ENCODE results near the gene RBM47. TPM values are rescaled to one million over a fixed set of nuclear protein-coding genes. Genes with fewer than 3 reads are reported as not detected.
"Not testable (repeated sequence)": the region's sequence is repeated elsewhere in the genome, so short reads cannot be mapped to it uniquely, and the experiment has no call there.

RBM47 gene
- total RNA-seq, 2 donors from 2014 or later, result 0.22 to 0.48 TPM

DNA sequence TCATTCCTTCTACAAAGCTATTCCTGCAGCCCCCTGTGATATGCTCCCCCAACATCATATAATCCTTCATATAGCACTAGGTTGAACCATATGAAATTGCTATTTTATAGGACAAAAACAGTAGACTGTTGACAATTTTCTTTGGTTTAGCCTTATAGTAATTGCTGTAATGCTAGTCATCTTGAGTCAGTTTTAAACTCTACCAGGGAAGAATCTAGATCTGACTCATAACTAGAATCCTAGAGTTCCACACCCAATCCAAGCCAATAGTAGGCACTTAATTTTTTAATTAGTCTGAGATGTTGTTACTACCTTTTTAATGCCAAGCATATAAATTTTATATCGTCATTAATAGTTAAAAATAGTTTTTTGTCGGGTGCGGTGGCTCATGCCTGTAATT is 157.7 kb downstream of the RBM47 start:
- H3K27me3 Mint-ChIP-seq, result no peaks in the 10 kb centered on the region
- no peaks in the 10 kb centered on the region for H3K9me3 Mint-ChIP-seq
- ATAC-seq (replicated peaks), result peak; percentile 49
- no peak overlapping the region for H3K4me3 Mint-ChIP-seq
- no peaks in the 10 kb centered on the region for H3K36me3 Mint-ChIP-seq (ENCODE audit: low read depth)
- peak overlapping the region; percentile 2 for H3K27ac Mint-ChIP-seq
- no peaks in the 10 kb centered on the region for H3K4me1 Mint-ChIP-seq

DNA sequence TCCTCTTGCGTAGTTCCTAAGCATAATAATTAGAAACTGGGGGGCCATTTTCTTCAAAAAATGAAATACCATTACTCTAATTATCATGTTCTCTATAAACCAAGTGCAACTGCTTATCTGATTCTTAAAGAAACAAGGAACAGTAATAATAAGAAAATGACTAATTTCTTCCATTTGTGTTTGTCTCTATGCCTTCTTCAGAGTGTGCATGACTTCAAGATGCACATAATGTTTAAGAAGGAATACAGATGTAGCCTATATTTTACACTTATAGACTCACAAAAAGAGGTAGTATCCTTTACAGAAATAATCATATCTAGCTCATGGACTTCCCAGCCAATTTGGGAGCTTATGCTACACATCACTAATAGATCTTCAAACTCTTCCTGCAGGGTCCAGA is 162.9 kb downstream of the RBM47 start:
- peak; percentile 71 for ATAC-seq (replicated peaks)
- no peaks in the 10 kb centered on the region for H3K9me3 Mint-ChIP-seq
- H3K27ac Mint-ChIP-seq, result no peak overlapping the region
- H3K36me3 Mint-ChIP-seq (ENCODE audit: low read depth), result no peaks in the 10 kb centered on the region
- no peak overlapping the region for H3K4me3 Mint-ChIP-seq
- H3K4me1 Mint-ChIP-seq, result no peaks in the 10 kb centered on the region
- no peaks in the 10 kb centered on the region for H3K27me3 Mint-ChIP-seq

DNA sequence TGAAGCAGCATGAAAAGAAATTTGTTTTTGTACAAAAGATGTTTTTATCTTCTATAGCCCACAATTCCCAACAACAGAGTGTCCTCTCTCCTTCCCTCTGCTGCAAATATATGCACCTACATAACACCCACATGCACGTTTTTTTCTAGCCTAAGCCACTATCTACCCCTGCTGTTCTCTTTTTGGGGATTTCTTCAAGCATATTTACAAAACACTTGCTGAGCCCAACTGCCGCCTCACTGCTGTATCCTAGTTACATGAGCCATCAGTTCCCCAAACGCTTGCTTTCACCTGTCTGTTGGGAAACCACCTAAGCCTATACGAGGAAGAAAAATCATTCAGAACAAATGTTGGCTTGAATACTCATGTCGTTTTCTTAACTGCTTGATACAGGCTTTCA is 167.3 kb downstream of the RBM47 start:
- peak; percentile 72 for ATAC-seq (replicated peaks)
- Mint-ChIP-seq H3K27ac (no peak overlapping the region), H3K4me1 (no peaks in the 10 kb centered on the region), H3K9me3 (no peaks in the 10 kb centered on the region), H3K27me3 (no peaks in the 10 kb centered on the region), H3K4me3 (no peak overlapping the region), H3K36me3 (ENCODE audit: low read depth) (no peaks in the 10 kb centered on the region)

DNA sequence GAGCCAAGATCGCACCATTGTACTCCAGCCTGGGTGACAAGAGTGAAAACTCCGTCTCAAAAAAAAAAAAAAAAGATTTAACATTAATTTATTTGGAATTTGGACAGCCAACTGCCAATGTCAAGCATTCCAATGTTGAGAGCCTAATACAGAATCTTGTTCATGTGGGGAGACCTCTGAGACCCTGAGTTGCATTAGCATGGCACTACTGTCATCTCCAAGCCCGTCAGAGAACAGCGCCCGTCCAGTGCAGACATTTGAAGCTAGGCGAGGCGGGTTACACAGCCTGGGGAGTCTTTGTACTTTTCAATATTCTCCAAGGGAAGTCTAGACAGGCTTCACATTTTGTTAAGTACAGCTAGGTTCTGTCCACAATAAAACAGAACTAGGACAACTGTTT is 167.8 kb downstream of the RBM47 start:
- ATAC-seq (replicated peaks), result no peak
- H3K4me1 Mint-ChIP-seq, result no peaks in the 10 kb centered on the region
- no peaks in the 10 kb centered on the region for H3K36me3 Mint-ChIP-seq (ENCODE audit: low read depth)
- H3K27me3 Mint-ChIP-seq, result no peaks in the 10 kb centered on the region
- H3K9me3 Mint-ChIP-seq, result no peaks in the 10 kb centered on the region
- no peak overlapping the region for H3K27ac Mint-ChIP-seq
- H3K4me3 Mint-ChIP-seq, result no peak overlapping the region

DNA sequence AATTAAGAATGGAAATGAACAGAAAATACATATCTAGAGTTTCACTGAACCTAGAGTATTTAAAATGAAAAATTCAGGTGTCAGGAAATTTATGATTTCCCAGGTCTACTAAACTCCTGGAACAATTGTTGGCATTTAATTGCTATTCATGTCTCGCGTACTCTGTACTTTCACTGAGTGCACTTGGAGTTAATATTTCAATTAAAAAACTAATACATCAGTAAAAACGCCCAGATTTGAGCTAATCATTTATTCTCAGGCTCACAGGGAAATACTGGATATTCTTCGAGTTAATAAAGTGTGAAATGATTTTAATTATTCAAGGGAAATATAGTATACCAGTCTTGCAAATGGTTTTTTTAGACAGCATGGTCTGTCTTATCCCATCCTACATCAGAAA is 168.6 kb downstream of the RBM47 start:
- Mint-ChIP-seq H3K9me3 (no peaks in the 10 kb centered on the region), H3K27ac (no peak overlapping the region), H3K27me3 (no peaks in the 10 kb centered on the region), H3K4me3 (no peak overlapping the region), H3K36me3 (ENCODE audit: low read depth) (no peaks in the 10 kb centered on the region), H3K4me1 (no peaks in the 10 kb centered on the region)
- no peak for ATAC-seq (replicated peaks)

DNA sequence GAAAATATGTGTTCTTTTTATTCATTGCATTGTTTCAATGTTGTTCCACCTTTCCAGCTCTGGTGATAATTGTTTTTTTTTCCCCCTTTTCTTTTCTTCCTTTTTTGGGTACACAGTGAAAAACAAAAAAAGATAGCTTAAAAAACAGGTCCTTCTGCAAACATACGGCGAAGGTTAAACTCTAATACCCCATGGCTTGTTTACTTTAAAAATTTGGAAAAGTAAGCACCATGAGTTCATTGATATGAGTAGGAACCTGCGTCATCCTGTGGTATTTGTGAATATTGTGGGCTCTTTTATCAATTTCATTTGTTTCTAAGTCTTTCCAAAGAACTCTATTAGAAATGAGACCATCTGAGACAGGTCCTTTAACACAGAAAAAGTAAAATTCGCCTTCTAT is 171.0 kb downstream of the RBM47 start:
- H3K9me3 Mint-ChIP-seq, result no peaks in the 10 kb centered on the region
- no peak overlapping the region for H3K27ac Mint-ChIP-seq
- no peak for ATAC-seq (replicated peaks)
- H3K4me1 Mint-ChIP-seq, result no peaks in the 10 kb centered on the region
- H3K27me3 Mint-ChIP-seq, result no peaks in the 10 kb centered on the region
- H3K36me3 Mint-ChIP-seq (ENCODE audit: low read depth), result no peaks in the 10 kb centered on the region
- H3K4me3 Mint-ChIP-seq, result no peak overlapping the region

DNA sequence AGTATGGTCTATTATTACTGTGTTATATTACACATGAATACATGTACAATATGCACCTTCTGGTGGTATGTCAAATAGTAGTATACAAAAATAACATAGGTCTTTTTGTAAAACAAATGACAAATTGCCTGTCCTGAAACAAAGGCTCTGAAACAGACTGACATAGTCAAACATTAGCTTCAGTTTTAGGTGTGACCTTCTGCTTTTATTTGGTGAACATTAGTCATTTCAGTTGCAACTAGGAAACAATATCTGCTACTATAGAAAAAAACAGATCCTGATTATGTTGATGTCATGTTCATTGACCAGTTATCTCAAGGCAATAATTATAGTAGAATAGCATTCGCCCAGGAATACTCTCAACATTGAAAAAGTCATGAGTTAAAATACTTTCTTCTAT is 171.6 kb downstream of the RBM47 start:
- Mint-ChIP-seq H3K27me3 (no peaks in the 10 kb centered on the region), H3K36me3 (ENCODE audit: low read depth) (no peaks in the 10 kb centered on the region), H3K9me3 (no peaks in the 10 kb centered on the region), H3K4me3 (no peak overlapping the region), H3K4me1 (no peaks in the 10 kb centered on the region), H3K27ac (no peak overlapping the region)
- no peak for ATAC-seq (replicated peaks)

DNA sequence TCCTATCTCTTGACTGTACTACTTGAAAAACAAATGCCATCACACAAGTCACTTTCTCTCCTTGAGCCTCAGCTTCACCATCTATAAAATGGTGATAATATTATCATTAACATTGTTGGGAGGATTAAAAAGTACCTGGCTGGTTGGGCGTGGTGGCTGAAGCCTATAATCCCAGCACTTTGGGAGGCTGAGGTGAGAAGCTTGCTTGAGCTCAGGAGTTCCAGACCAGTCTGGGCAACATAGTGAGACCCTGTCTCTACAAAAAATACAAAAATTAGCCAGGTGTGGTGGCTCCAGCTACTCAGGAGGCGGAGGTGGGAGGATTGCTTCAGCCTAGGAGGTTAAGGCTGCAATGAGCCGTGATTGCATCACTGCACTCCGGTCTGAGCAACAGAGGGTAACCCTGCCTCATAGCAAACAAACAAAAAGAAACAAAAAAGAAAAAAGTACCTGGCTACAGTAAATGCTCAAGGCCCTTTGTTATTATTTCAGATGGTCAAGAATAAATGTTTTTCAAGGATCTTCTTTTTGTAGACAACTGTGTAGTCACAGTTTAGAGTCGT is 174.2 kb downstream of the RBM47 start:
- no peak overlapping the region for H3K27ac Mint-ChIP-seq
- H3K4me3 Mint-ChIP-seq, result no peak overlapping the region
- ATAC-seq (replicated peaks), result no peak

DNA sequence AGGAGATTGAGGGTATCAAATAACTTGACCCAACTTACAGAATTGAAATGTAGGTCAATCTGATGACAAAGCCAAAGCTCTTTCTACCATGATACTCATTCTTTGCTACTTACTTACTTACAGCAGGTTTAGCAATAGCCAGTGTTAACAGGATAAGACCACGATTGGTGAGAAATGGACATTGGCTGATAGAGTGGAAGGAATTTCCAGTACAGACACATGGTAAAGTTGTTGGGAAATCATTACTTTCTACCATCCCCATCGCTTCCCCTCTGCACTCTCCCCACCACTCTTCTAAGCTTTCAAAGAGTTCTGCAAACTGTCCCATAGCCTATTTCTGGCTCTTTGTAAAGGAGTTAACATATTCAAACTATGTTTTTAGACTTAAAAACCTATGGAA is 174.8 kb downstream of the RBM47 start:
- H3K4me3 Mint-ChIP-seq, result no peak overlapping the region
- ATAC-seq (replicated peaks), result no peak
- no peak overlapping the region for H3K27ac Mint-ChIP-seq
- H3K4me1 Mint-ChIP-seq, result peaks cover 7% of the 10 kb centered on the region
- H3K9me3 Mint-ChIP-seq, result no peaks in the 10 kb centered on the region
- no peaks in the 10 kb centered on the region for H3K27me3 Mint-ChIP-seq
- H3K36me3 Mint-ChIP-seq (ENCODE audit: low read depth), result no peaks in the 10 kb centered on the region

More for the DNA sequence above, 174.2 kb downstream of the RBM47 start:
- Mint-ChIP-seq H3K9me3 (no peaks in the 10 kb centered on the region), H3K36me3 (ENCODE audit: low read depth) (no peaks in the 10 kb centered on the region), H3K27me3 (no peaks in the 10 kb centered on the region), H3K4me1 (peaks cover 7% of the 10 kb centered on the region)

DNA sequence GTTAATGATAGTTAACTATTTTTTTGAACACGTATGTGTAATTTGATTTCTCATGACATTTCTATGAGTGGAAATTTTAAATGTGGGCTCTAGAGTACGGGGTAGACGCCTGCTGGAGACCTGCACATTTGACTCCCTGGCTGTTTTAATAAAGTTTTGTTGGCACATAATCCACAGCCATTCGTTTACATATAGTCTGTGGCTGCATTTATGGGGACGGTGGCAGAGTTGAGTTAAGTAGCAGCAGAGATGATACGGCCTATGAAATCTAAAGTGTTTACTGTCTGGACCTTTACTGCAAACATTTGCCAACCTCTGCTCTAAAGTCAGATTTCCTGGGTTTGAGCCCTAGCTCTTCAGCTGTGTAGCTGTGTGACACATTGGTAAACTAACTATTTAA is 175.8 kb downstream of the RBM47 start:
- Mint-ChIP-seq H3K36me3 (ENCODE audit: low read depth) (no peaks in the 10 kb centered on the region), H3K27me3 (no peaks in the 10 kb centered on the region), H3K4me1 (peaks cover 7% of the 10 kb centered on the region), H3K4me3 (no peak overlapping the region), H3K9me3 (no peaks in the 10 kb centered on the region), H3K27ac (no peak overlapping the region)
- ATAC-seq (replicated peaks), result no peak

DNA sequence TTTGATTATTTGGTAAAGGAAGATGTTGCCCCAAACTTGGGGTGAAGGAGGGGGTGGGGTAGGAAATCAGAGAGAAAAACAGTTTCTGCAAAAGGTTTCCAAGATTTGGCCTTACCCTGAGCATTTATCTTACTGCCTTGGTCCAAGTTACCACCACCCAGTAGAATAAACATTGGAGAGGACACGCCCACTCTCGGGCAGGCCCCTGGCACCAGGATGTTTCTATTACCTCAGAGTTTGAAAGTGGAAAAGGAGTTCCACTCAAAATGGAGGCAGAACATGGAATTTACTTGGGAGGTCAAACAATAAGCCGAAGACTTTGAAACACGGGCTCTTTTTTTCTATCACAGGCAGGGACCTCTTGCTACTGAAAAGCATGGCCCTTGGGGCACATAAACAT is 180.8 kb downstream of the RBM47 start:
- Mint-ChIP-seq H3K36me3 (ENCODE audit: low read depth) (no peaks in the 10 kb centered on the region), H3K27me3 (no peaks in the 10 kb centered on the region), H3K4me3 (no peak overlapping the region)

DNA sequence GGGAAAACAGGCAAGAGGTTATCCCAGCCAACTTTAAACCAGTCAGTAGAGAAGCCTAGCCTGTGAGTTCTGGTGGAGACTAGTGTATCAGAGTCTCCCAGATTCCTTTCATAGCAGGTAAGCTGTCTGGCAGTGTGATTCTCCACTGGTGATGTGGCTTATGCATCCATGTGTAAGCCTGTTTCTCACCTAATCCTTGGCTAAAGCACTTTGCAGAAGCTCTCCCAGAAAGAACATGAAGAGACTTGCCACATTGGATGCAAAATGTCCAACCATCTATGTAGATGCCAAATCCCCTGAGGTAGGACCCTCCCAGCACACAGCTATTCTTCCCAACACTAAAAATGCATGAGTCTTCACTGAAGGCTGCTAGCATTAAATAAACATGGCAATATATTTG is 182.8 kb downstream of the RBM47 start:
- Mint-ChIP-seq H3K9me3 (no peaks in the 10 kb centered on the region), H3K4me1 (peaks cover under 1% of the 10 kb centered on the region), H3K27me3 (no peaks in the 10 kb centered on the region), H3K36me3 (ENCODE audit: low read depth) (no peaks in the 10 kb centered on the region), H3K4me3 (no peak overlapping the region), H3K27ac (no peak overlapping the region)
- ATAC-seq (replicated peaks), result no peak

More for the DNA sequence above, 180.8 kb downstream of the RBM47 start:
- Mint-ChIP-seq H3K4me1 (peaks cover 7% of the 10 kb centered on the region), H3K9me3 (no peaks in the 10 kb centered on the region), H3K27ac (no peak overlapping the region)
- no peak for ATAC-seq (replicated peaks)

DNA sequence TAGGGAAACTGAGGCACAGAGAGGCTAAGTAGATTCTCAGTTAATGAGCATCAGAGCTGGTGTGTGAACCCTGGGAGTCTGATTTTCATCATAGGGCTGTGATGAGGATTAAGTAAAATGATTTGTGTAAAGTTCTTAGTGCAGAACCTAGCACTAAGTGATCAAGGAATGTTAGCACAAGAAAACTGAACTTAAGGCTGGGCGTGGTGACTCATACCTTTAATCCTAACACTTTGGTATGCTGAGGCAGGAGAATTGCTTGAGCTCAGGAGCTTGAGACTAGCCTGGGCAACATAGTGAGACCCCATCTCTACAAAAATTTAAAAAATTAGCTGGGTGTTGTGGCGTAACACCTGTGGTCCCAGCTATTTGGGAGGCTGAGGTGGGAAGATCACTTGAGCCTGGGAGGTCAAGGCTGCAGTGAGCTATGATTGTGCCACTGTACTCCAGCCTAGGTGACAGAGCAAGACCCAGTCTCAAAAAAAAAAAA is 183.4 kb downstream of the RBM47 start:
- not testable (repeated sequence) for ATAC-seq (replicated peaks)

DNA sequence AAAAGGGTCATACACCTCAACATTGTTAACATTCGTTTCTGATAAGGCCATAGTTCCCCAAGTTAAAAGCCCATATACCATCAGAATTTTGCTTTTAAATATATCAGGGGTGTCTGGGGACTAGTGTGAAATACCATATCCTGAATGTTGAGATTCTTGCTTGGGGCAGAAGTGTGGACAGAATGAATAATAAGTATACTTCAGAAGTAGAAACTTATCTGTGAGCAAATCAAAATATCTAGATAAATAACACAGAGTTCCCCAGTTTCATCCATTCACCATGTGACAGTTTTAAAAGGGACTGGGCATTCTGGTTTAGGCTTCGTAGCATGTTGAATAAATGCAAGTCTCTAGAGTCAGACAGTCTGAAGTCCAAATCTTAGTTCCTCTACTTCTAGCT is 184.0 kb downstream of the RBM47 start:
- Mint-ChIP-seq H3K27ac (no peak overlapping the region), H3K4me1 (no peaks in the 10 kb centered on the region), H3K36me3 (ENCODE audit: low read depth) (no peaks in the 10 kb centered on the region), H3K27me3 (no peaks in the 10 kb centered on the region), H3K4me3 (no peak overlapping the region), H3K9me3 (no peaks in the 10 kb centered on the region)
- no peak for ATAC-seq (replicated peaks)

More for the DNA sequence above, 183.4 kb downstream of the RBM47 start:
- H3K9me3 Mint-ChIP-seq; H3K27me3 Mint-ChIP-seq; H3K36me3 Mint-ChIP-seq (ENCODE audit: low read depth); H3K27ac Mint-ChIP-seq; H3K4me1 Mint-ChIP-seq; H3K4me3 Mint-ChIP-seq: not testable (repeated sequence)

DNA sequence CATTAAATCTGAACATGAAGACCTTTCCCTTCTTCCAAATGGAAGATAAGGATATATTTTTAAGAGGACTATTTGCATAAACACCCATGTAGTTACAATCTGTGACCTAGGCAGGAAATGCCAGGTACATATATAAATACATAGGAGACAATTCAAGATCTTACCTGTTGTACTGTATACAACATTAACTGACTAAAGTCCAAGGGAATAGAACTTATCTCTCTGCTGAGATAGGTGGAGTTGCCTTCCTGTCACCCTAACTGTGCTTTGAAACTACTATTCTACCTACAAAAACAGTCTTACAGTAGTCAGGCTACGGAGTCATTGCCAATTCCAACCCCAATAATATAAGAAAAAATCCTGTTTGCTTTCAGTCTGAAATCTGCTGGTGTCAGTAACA is 188.2 kb downstream of the RBM47 start:
- Mint-ChIP-seq H3K4me3 (no peak overlapping the region), H3K36me3 (ENCODE audit: low read depth) (no peaks in the 10 kb centered on the region), H3K27me3 (no peaks in the 10 kb centered on the region), H3K4me1 (peaks cover 8% of the 10 kb centered on the region), H3K9me3 (no peaks in the 10 kb centered on the region), H3K27ac (no peak overlapping the region)
- no peak for ATAC-seq (replicated peaks)

DNA sequence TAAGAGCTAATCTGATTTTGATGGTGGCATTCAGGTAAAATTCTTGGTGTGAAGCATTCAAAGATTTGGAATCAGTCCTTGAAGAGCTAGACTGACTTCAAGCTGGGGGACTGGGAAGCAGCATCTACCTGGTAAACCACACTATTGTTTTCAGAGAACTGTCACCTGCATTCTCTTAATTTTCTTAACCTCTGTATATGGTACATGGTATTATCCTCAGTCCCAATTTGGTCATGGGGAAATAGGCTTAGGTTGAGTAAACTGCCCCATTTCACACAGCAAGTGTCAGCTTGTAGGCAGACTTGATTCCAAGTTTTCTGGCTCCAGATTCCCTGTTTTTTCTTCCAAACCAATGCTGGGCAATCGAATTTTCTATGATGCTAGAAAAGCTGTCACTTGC is 190.1 kb downstream of the RBM47 start:
- H3K4me1 Mint-ChIP-seq, result peaks cover 8% of the 10 kb centered on the region
- no peaks in the 10 kb centered on the region for H3K27me3 Mint-ChIP-seq
- no peak for ATAC-seq (replicated peaks)
- H3K36me3 Mint-ChIP-seq (ENCODE audit: low read depth), result no peaks in the 10 kb centered on the region
- H3K9me3 Mint-ChIP-seq, result no peaks in the 10 kb centered on the region
- no peak overlapping the region for H3K27ac Mint-ChIP-seq
- H3K4me3 Mint-ChIP-seq, result no peak overlapping the region

All from activated T-helper 17 cell treated with anti-CD3 and anti-CD28 coated beads, Interleukin-2, amount 50 U/mL, for 72 hours (primary cell).